A549 (cell line): ENCODE results near the gene HNMT. TPM values are rescaled to one million over a fixed set of nuclear protein-coding genes. Genes with fewer than 3 reads are reported as not detected.
"Not testable (repeated sequence)": the region's sequence is repeated elsewhere in the genome, so short reads cannot be mapped to it uniquely, and the experiment has no call there.

ENCODE experiments used
- ATAC-seq, 2 experiments: fragments of 200-7000 bp in 1 of 2; fragments of >200 bp in 1 of 2; cut with Nextera tagmentation in 1 of 2; cut with Tn5 transposase in 1 of 2; 3 replicates each; pipeline versions ENCODE4 v1.8.0 to v1.9.1; 2018 to 2020; ENCODE audit warnings: mild to moderate bottlenecking in 1 of 2, moderate library complexity in 1 of 2
- CTCF ChIA-PET: fragments of 300-600 bp; sonication (Branson Sonifier 250); formaldehyde crosslinking; extraction: SDS; loops from one replicate; lab custom pipeline; 2021; ENCODE audit warnings: antibody characterized with exemption, inconsistent platforms; lab: Yijun Ruan, JAX
- POLR2A ChIA-PET: fragments of 350-600 bp; formaldehyde crosslinking; extraction: SDS; loops from one replicate; lab custom pipeline; 2021; ENCODE audit warnings: antibody characterized with exemption, inconsistent platforms; lab: Yijun Ruan, JAX
- DNase-seq, 2 experiments: peaks; one replicate each; pipeline versions ENCODE4 v3.0.0 to v3.0.0-alpha.2; 2011 to 2016; ENCODE audit warnings: low read depth in 1 of 2, low spot score in 1 of 2
- FAIRE-seq: peaks from 2 replicates; lab custom pipeline; 2011; peaks lifted over from hg19 to GRCh38; lab: Jason Lieb, UNC
- H3K27ac ChIP-seq, 2 experiments: fragments of >200 bp; sonication (Bioruptor Twin); formaldehyde crosslinking; 3 replicates each; pipeline ENCODE4 v1.5.1; 2016 to 2017
- H3K4me1 ChIP-seq: fragments of >200 bp; sonication (Bioruptor Twin); formaldehyde crosslinking; 3 replicates; pipeline ENCODE4 v1.6.1; 2016
- H3K4me2 ChIP-seq: fragments of >200 bp; sonication (Bioruptor Twin); formaldehyde crosslinking; 3 replicates; pipeline ENCODE4 v1.6.1; 2016
- H3K4me3 ChIP-seq: fragments of >200 bp; sonication (Bioruptor Twin); formaldehyde crosslinking; 3 replicates; pipeline ENCODE4 v1.5.1; 2016
- H3K9me3 ChIP-seq: fragments of >200 bp; sonication (Bioruptor Twin); formaldehyde crosslinking; 3 replicates; pipeline ENCODE4 v1.6.1; 2016
- CBX8 ChIP-seq: fragments of 200-600 bp; sonication (generic); IDR thresholded peaks from 2 replicates; pipeline ENCODE4 v1.6.1; 2016
- CEBPB ChIP-seq, 2 experiments: fragments of >200 bp in 1 of 2; sonication (Bioruptor Twin) in 1 of 2; formaldehyde crosslinking in 1 of 2; IDR thresholded peaks; 2 replicates each; pipeline ENCODE4 v1.6.1; 2012 to 2016
- CHD2 ChIP-seq: fragments of 150-350 bp; IDR thresholded peaks from 2 replicates; pipeline ENCODE4 v1.6.1; 2014; ENCODE audit warnings: low read length; ENCODE audit not compliant: partially characterized antibody
- EHF ChIP-seq: fragments of 250-450 bp; sonication (Bioruptor Pico); IDR thresholded peaks from 2 replicates; pipeline ENCODE4 v1.5.0; 2020; ENCODE audit warnings: mild to moderate bottlenecking
- EHMT2 ChIP-seq: fragments of 200-600 bp; sonication (generic); IDR thresholded peaks from 2 replicates; pipeline ENCODE4 v1.6.1; 2016; ENCODE audit warnings: antibody characterized with exemption, low read depth, mild to moderate bottlenecking, moderate library complexity
- EP300 ChIP-seq, 2 experiments: fragments of >200 bp; sonication (Bioruptor Twin); formaldehyde crosslinking; IDR thresholded peaks; 2 replicates in 1 of 2; 3 replicates in 1 of 2; pipeline ENCODE4 v1.6.1; 2016 to 2017
- FOXS1 ChIP-seq: fragments of 250-450 bp; sonication (Bioruptor Pico); IDR thresholded peaks from 2 replicates; pipeline ENCODE4 v1.5.0; 2020; ENCODE audit warnings: mild to moderate bottlenecking, moderate library complexity
- HDAC2 ChIP-seq: fragments of 200-600 bp; sonication (generic); IDR thresholded peaks from 2 replicates; pipeline ENCODE4 v1.6.1; 2016
- HOXA7 ChIP-seq: fragments of 250-450 bp; sonication (Bioruptor Pico); IDR thresholded peaks from 2 replicates; pipeline ENCODE4 v1.5.0; 2020; ENCODE audit warnings: mild to moderate bottlenecking, moderate library complexity
- HOXB13 ChIP-seq: fragments of 250-450 bp; sonication (Bioruptor Pico); IDR thresholded peaks from 2 replicates; pipeline ENCODE4 v1.5.0; 2020; ENCODE audit warnings: low read depth, mild to moderate bottlenecking, moderate library complexity
- MAFK ChIP-seq: fragments of 450-650 bp; IDR thresholded peaks from 2 replicates; pipeline ENCODE4 v1.6.1; 2014; ENCODE audit not compliant: partially characterized antibody
- MAZ ChIP-seq: fragments of 150-350 bp; IDR thresholded peaks from 2 replicates; pipeline ENCODE4 v1.6.1; 2014; ENCODE audit warnings: antibody characterized with exemption, low read depth, low read length, borderline replicate concordance
- PHF8 ChIP-seq: fragments of 200-600 bp; sonication (generic); IDR thresholded peaks from 2 replicates; pipeline ENCODE4 v1.6.1; 2016; ENCODE audit warnings: low read depth, mild to moderate bottlenecking, antibody characterized with exemption, moderate library complexity, borderline replicate concordance
- POLR2AphosphoS2 ChIP-seq: conservative IDR thresholded peaks from 2 replicates; pipeline ENCODE4 v1.6.1; 2012; ENCODE audit warnings: low read length, improper control_type of control experiment, inconsistent platforms
- RARB ChIP-seq: fragments of 250-450 bp; sonication (Bioruptor Pico); IDR thresholded peaks from 2 replicates; pipeline ENCODE4 v1.8.0; 2021; ENCODE audit warnings: mild to moderate bottlenecking, moderate library complexity
- SMC3 ChIP-seq: fragments of >200 bp; sonication (Bioruptor Twin); formaldehyde crosslinking; IDR thresholded peaks from 3 replicates; pipeline ENCODE4 v1.6.1; 2018; ENCODE audit warnings: inconsistent platforms
- SREBF2 ChIP-seq: fragments of 450-650 bp; IDR thresholded peaks from 2 replicates; pipeline ENCODE4 v1.6.1; 2014; ENCODE audit warnings: mild to moderate bottlenecking, moderate library complexity
- TP53 ChIP-seq: fragments of 250-450 bp; sonication (Bioruptor Pico); IDR thresholded peaks from 2 replicates; pipeline ENCODE4 v1.5.0; 2021; ENCODE audit warnings: mild to moderate bottlenecking, moderate library complexity
- ZC3H11A ChIP-seq: fragments of 450-650 bp; IDR thresholded peaks from 2 replicates; pipeline ENCODE4 v1.6.1; 2014; ENCODE audit warnings: antibody characterized with exemption, mild to moderate bottlenecking
- ZFP36 ChIP-seq: fragments of 450-650 bp; IDR thresholded peaks from 2 replicates; pipeline ENCODE4 v1.6.1; 2014; ENCODE audit warnings: borderline replicate concordance; ENCODE audit not compliant: partially characterized antibody
- WGBS: methylation state at CpG from one replicate; pipeline ENCODE4 v1.1.6; 2017; ENCODE audit errors: missing lambda C conversion rate; 5-methylcytosine and 5-hydroxymethylcytosine counted together
- polyA plus RNA-seq, 4 experiments: library from polyadenylated mRNA; depleted of rRNA in 3 of 4; stranded (reverse); fragments of >200 nt; fragmentation: RNase III in 1 of 4; extraction: RNeasy Plus Mini Kit Qiagen cat#74134 plus additional on column Dnase treatment in 1 of 4; gene quantifications; 2 replicates in 3 of 4; 3 replicates in 1 of 4; pipeline ENCODE4 v1.2.3, GENCODE V29; 2011 to 2017
- TF ChIP-seq, protein P1 (sequence below): fragments of 450-650 bp; IDR thresholded peaks from 2 replicates; pipeline ENCODE4 v1.6.1; 2014; ENCODE audit warnings: antibody characterized with exemption
- TF ChIP-seq, protein P2 (sequence below): fragments of 250-450 bp; sonication (Bioruptor Pico); IDR thresholded peaks from 2 replicates; pipeline ENCODE4 v1.5.0; 2021; ENCODE audit warnings: mild to moderate bottlenecking, moderate library complexity, borderline replicate concordance
- TF ChIP-seq, protein P3 (sequence below): fragments of >200 bp; sonication (Bioruptor Twin); formaldehyde crosslinking; IDR thresholded peaks from 3 replicates; pipeline ENCODE4 v1.5.1; 2016

Gene HNMT
- polyA plus RNA-seq, 2 of the 4 experiments (the other 2 are of a cell fraction), result 1.5 to 5.5 TPM

DNA sequence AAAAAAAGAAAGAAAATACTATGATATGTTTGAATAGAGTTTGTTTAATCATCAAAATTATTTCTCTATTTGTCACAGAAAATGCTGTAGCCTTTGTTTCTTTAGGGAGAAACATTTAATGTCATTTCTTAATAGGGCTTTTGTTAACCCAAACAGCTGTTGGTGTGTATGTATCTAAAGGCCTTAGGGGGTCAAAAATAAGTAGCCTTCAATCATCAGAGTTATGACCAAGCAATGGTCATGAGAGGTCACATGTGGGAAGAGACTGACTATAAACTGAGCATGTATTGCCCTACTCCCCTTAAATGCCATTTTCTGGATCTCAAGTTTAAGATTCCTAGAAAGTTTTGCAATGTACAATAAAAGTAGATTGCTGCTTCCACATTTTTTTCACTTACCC is 22.7 kb downstream of the HNMT start:
- Histone ChIP-seq H3K4me1 (peaks cover 11% of the 10 kb centered on the region), H3K4me2 (no peak overlapping the region), H3K27ac (no peak overlapping the region), H3K4me3 (no peak overlapping the region), H3K9me3 (no peaks in the 10 kb centered on the region; the same call in 2 of the 3 replicates)
- ChIA-PET CTCF (interaction anchor here (1.0 kb wide), 1 partner anchor 39 kb away, joined by 4 read pairs; no protein-coding TSS in a partner anchor), POLR2A (no interaction called here)
- no peak for ATAC-seq
- no peak for TF ChIP-seq MAFK
- TF ChIP-seq, protein P1, sequence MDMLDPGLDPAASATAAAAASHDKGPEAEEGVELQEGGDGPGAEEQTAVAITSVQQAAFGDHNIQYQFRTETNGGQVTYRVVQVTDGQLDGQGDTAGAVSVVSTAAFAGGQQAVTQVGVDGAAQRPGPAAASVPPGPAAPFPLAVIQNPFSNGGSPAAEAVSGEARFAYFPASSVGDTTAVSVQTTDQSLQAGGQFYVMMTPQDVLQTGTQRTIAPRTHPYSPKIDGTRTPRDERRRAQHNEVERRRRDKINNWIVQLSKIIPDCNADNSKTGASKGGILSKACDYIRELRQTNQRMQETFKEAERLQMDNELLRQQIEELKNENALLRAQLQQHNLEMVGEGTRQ, result no peak
- TF ChIP-seq TP53 (CRISPR knock-in tag), result no peak
- TF ChIP-seq HDAC2, result no peak
- TF ChIP-seq CHD2, result no peak
- no peak for TF ChIP-seq RARB (CRISPR knock-in tag)
- TF ChIP-seq EHMT2, result no peak
- TF ChIP-seq, protein P2, sequence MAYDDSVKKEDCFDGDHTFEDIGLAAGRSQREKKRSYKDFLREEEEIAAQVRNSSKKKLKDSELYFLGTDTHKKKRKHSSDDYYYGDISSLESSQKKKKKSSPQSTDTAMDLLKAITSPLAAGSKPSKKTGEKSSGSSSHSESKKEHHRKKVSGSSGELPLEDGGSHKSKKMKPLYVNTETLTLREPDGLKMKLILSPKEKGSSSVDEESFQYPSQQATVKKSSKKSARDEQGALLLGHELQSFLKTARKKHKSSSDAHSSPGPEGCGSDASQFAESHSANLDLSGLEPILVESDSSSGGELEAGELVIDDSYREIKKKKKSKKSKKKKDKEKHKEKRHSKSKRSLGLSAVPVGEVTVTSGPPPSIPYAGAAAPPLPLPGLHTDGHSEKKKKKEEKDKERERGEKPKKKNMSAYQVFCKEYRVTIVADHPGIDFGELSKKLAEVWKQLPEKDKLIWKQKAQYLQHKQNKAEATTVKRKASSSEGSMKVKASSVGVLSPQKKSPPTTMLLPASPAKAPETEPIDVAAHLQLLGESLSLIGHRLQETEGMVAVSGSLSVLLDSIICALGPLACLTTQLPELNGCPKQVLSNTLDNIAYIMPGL, result no peak
- no peak for TF ChIP-seq SREBF2
- no peak for TF ChIP-seq PHF8
- TF ChIP-seq CBX8, result no peak
- TF ChIP-seq POLR2AphosphoS2, result no peak
- no peak for TF ChIP-seq EHF (CRISPR knock-in tag)
- TF ChIP-seq, protein P3, sequence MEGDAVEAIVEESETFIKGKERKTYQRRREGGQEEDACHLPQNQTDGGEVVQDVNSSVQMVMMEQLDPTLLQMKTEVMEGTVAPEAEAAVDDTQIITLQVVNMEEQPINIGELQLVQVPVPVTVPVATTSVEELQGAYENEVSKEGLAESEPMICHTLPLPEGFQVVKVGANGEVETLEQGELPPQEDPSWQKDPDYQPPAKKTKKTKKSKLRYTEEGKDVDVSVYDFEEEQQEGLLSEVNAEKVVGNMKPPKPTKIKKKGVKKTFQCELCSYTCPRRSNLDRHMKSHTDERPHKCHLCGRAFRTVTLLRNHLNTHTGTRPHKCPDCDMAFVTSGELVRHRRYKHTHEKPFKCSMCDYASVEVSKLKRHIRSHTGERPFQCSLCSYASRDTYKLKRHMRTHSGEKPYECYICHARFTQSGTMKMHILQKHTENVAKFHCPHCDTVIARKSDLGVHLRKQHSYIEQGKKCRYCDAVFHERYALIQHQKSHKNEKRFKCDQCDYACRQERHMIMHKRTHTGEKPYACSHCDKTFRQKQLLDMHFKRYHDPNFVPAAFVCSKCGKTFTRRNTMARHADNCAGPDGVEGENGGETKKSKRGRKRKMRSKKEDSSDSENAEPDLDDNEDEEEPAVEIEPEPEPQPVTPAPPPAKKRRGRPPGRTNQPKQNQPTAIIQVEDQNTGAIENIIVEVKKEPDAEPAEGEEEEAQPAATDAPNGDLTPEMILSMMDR, result no peak
- no peak for TF ChIP-seq SMC3
- no peak for TF ChIP-seq CEBPB (IDR thresholded peaks at IDR 0.05)
- no peak for TF ChIP-seq MAZ
- TF ChIP-seq ZC3H11A, result no peak
- TF ChIP-seq ZFP36, result no peak
- FAIRE-seq, result no peak
- no peak for DNase-seq

DNA sequence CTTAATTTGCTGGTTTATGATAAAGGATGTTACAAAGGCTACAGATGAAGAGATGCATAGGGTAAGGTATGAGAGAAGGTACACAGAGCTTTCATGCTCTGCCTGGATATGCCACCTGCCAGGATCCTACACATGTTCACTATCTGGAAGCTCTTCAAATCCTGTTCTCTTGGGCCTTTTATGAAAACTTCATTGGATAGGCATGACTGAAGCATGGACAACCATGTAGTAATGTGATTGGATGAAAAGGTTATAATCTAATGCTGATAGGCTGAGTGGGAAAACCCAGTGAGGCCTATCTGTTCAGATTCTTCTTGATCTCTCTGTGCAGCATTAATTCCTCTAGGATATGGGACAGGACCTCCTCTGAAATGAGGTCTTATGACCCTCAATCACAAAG is 26.8 kb downstream of the HNMT start:
- CTCF ChIA-PET, result no interaction called here
- Histone ChIP-seq H3K4me2 (no peak overlapping the region), H3K4me1 (no peaks in the 10 kb centered on the region), H3K9me3 (peaks cover 12% of the 10 kb centered on the region), H3K4me3 (no peak overlapping the region)
- no peak for FAIRE-seq
- no peak for DNase-seq
- no peak for TF ChIP-seq HOXB13
- TF ChIP-seq, all 56 proteins: peak for 0
- H3K27ac ChIP-seq, result no peak overlapping the region
- POLR2A ChIA-PET, result no interaction called here
- no peak for ATAC-seq

DNA sequence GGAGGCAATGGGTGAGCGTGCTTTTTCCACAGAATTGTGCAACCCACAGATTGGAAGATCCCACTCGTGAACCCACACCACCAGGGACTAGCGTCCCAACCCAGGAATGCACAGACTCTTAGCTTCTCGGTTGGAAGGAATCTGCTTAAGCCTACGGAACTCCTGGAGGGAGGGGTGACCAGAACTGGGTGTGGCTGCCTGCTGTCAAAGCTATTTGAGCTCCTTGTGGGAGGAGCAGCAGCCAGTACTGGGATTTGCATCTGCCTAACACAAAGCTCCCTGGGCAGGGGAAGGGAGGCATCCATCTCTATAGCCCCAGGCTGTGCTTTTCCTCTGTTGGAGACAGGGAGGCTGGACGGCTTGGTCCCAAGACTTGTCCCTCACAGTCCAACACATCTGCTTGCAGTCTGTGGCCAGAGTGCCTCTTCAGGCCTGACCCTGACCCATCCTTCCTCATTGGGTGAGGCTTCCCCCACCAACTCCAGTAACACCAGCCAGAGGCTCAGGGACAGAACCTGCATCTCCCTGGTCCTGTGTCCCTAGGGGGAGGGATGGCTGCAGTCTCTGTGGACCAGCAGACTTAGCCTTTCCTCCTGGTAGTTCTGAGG is 27.9 kb downstream of the HNMT start:
- ChIA-PET CTCF (no interaction called here), POLR2A (no interaction called here)
- ATAC-seq (no peak), DNase-seq (no peak), FAIRE-seq (no peak)
- Histone ChIP-seq H3K4me1 (no peaks in the 10 kb centered on the region), H3K4me2 (no peak overlapping the region), H3K9me3 (peaks cover 12% of the 10 kb centered on the region), H3K4me3 (no peak overlapping the region), H3K27ac (no peak overlapping the region)
- WGBS, result 73% methylated on average over 6 of the region's 6 CpGs
- TF ChIP-seq HOXA7 (CRISPR knock-in tag) (no peak), EP300 (IDR thresholded peaks at IDR 0.05) (no peak), FOXS1 (CRISPR knock-in tag) (no peak), EHF (CRISPR knock-in tag) (no peak)

DNA sequence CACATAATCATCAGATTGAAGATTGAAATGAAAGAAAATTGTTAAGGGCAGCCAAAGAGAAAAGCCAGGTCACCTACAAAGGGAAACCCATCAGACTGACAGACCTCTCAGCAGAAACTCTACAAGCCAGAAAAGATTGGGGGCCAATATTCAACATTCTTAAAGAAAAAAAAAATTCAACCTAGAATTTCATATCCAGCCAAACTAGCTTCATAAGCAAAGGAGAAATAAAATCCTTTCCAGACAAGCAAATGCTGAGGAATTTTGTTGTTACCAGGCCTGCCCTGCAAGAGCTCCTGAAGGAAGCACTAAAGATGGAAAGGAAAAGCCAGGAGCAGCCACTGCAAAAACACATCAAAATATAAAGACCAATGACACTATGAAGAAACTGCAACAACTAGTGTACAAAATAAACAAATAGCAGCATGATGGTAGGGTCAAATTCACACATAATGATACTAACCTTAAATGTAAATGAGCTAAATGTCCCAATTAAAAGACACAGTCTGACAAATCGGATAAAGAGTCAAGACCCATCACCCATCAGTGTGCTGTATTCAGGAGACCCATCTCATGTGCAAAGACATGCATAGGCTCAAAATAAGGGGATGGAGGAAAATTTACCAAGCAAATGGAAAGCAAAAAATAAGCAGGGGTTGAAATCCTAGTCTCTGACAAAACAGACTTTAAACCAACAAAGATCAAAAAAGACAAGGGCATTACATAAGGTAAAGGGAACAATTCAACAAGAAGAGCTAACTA is 29.6 kb downstream of the HNMT start:
- ATAC-seq, H3K4me3 ChIP-seq, FAIRE-seq, H3K4me2 ChIP-seq, POLR2A ChIA-PET, H3K27ac ChIP-seq, DNase-seq, H3K4me1 ChIP-seq: not testable (repeated sequence)
- 9% methylated on average over 1 of the region's 1 CpG for WGBS
- CTCF ChIA-PET, result interaction anchor here (0.6 kb wide), 1 partner anchor 18 kb away, joined by 3 read pairs; no protein-coding TSS in a partner anchor
- peaks cover 12% of the 10 kb centered on the region for H3K9me3 ChIP-seq

DNA sequence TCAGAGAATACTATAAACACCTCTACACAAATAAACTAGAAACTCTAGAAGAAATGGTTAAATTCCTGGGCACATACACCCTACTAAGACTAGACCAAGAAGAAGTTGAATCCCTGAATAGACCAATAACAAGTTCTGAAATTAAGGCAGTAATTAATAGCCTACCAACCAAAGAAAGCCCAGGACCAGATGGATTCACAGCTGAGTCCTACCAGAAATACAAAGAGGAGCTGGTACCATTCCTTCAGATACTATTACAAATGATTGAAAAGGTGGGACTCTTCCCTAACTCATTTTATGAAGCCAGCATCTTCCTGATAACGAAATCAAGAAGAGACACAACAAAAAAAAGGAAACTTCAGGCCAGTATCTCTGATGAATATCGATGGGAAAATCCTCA is 31.1 kb downstream of the HNMT start:
- WGBS, result 3% methylated on average over 2 of the region's 2 CpGs
- H3K4me3 ChIP-seq, POLR2A ChIA-PET, ATAC-seq, H3K27ac ChIP-seq, CTCF ChIA-PET, DNase-seq, H3K4me2 ChIP-seq, H3K4me1 ChIP-seq, FAIRE-seq: not testable (repeated sequence)
- peaks cover 12% of the 10 kb centered on the region for H3K9me3 ChIP-seq
